HepG2 (cell line): ENCODE results near the gene PARD3. TPM values are rescaled to one million over a fixed set of nuclear protein-coding genes. Genes with fewer than 3 reads are reported as not detected.

Experiments used
- ATAC-seq: fragments of 200-7000 bp; cut with Tn5 transposase; 3 replicates; pipeline ENCODE4 v1.9.1; 2020; ENCODE audit warnings: mild to moderate bottlenecking, moderate library complexity
- BruUV-seq: library from RNA; stranded (reverse); fragments of 400-500 nt; replicated peaks from 2 replicates; lab custom pipeline; 2021; lab: Mats Ljungman, UMichigan
- CTCF ChIA-PET: fragments of 300-600 bp; formaldehyde crosslinking; extraction: SDS; loops from one replicate; lab custom pipeline; 2021; ENCODE audit warnings: low total read pairs, inconsistent platforms, low intra/inter-chr PET ratio; lab: Yijun Ruan, JAX
- POLR2A ChIA-PET: fragments of 350-600 bp; sonication (Branson Sonifier 250); formaldehyde crosslinking; loops from one replicate; lab custom pipeline; 2020; ENCODE audit warnings: antibody characterized with exemption, inconsistent platforms; lab: Yijun Ruan, JAX
- DNase-seq: peaks from one replicate; pipeline ENCODE4 v3.0.0-alpha.2; 2015; ENCODE audit warnings: low spot score
- FAIRE-seq: peaks from 3 replicates; lab custom pipeline; 2011; peaks lifted over from hg19 to GRCh38; lab: Jason Lieb, UNC
- H2AFZ ChIP-seq: one replicate; pipeline ENCODE4 v1.6.1; 2011; ENCODE audit warnings: low read length, inconsistent platforms
- H3K27ac ChIP-seq: fragments of 300-600 bp; 3 replicates; pipeline ENCODE4 v1.8.0; 2011; ENCODE audit warnings: mixed run types, mild to moderate bottlenecking, mixed read lengths, low read length, inconsistent platforms; ENCODE audit not compliant: insufficient read depth; ENCODE audit errors: extremely low read length
- H3K27me3 ChIP-seq, 2 experiments: fragments of 200-600 bp in 1 of 2; 2 replicates in 1 of 2; 3 replicates in 1 of 2; pipeline versions ENCODE4 v1.6.0 to v1.8.0; 2011; ENCODE audit warnings: low read length in 2 of 2, mild to moderate bottlenecking in 2 of 2, moderate library complexity in 2 of 2, inconsistent platforms in 1 of 2; ENCODE audit not compliant: insufficient read depth in 2 of 2, control insufficient read depth in 1 of 2
- H3K36me3 ChIP-seq, 2 experiments: fragments of 200-600 bp in 1 of 2; replicated peaks in 1 of 2; 2 replicates in 1 of 2; 3 replicates in 1 of 2; pipeline versions ENCODE4 v1.5.1 to v1.8.0; 2011; ENCODE audit warnings: low read length in 2 of 2, inconsistent platforms in 1 of 2; ENCODE audit not compliant: insufficient read depth in 2 of 2, control insufficient read depth in 1 of 2
- H3K4me1 ChIP-seq: 2 replicates; pipeline ENCODE4 v1.5.1; 2012; ENCODE audit warnings: low read length, inconsistent platforms; ENCODE audit not compliant: insufficient read depth
- H3K4me2 ChIP-seq: 2 replicates; pipeline ENCODE4 v1.6.0; 2011; ENCODE audit warnings: low read depth, low read length, inconsistent platforms
- H3K4me3 ChIP-seq, 3 experiments: fragments of 200-600 bp in 1 of 3; sonication (generic), shearing (Covaris generic) in 1 of 3; replicated peaks in 1 of 3; 2 replicates each; pipeline ENCODE4 v1.5.1; 2011 to 2016; ENCODE audit warnings: low read length in 3 of 3, inconsistent platforms in 2 of 3, low read depth in 2 of 3, mild to moderate bottlenecking in 2 of 3, control low read depth in 1 of 3, mixed read lengths in 1 of 3; ENCODE audit not compliant: insufficient read depth in 1 of 3
- H3K79me2 ChIP-seq: one replicate; pipeline ENCODE4 v1.6.1; 2011; ENCODE audit warnings: low read length, inconsistent platforms; ENCODE audit not compliant: insufficient read depth
- H3K9ac ChIP-seq: 2 replicates; pipeline ENCODE4 v1.6.0; 2011; ENCODE audit warnings: mild to moderate bottlenecking, low read depth, low read length, inconsistent platforms; ENCODE audit not compliant: insufficient read depth
- H3K9me3 ChIP-seq: 2 replicates; pipeline ENCODE4 v1.5.1; 2012; ENCODE audit warnings: mild to moderate bottlenecking, low read length
- H4K20me1 ChIP-seq: 2 replicates; pipeline ENCODE4 v1.6.0; 2011; ENCODE audit warnings: inconsistent platforms, mild to moderate bottlenecking, low read length, moderate library complexity; ENCODE audit not compliant: insufficient read depth
- FOXK1 ChIP-seq: sonication (generic); formaldehyde crosslinking; IDR thresholded peaks from 2 replicates; pipeline ENCODE4 v1.4.0; 2020; ENCODE audit warnings: low read depth, missing genetic modification reagents, borderline replicate concordance
- IRX3 ChIP-seq: sonication (generic); formaldehyde crosslinking; IDR thresholded peaks from 2 replicates; pipeline ENCODE4 v1.8.1; 2023; ENCODE audit warnings: mild to moderate bottlenecking, low read depth, missing genetic modification reagents, borderline replicate concordance
- NFATC3 ChIP-seq: sonication (generic); formaldehyde crosslinking; IDR thresholded peaks from 2 replicates; pipeline ENCODE4 v1.5.1; 2020; ENCODE audit warnings: mild to moderate bottlenecking, missing genetic modification reagents
- SSRP1 ChIP-seq: IDR thresholded peaks from 2 replicates; pipeline ENCODE4 v1.6.1; 2016; ENCODE audit warnings: control low read depth
- ZNF136 ChIP-seq: sonication (generic); formaldehyde crosslinking; IDR thresholded peaks from 2 replicates; pipeline ENCODE4 v1.8.1; 2022; ENCODE audit warnings: low read depth, mild to moderate bottlenecking, moderate library complexity, missing genetic modification reagents
- ZNF670 ChIP-seq: sonication (generic); formaldehyde crosslinking; IDR thresholded peaks from 2 replicates; pipeline ENCODE4 v1.8.0; 2022; ENCODE audit warnings: mild to moderate bottlenecking, missing genetic modification reagents, borderline replicate concordance
- ZNF672 ChIP-seq: sonication (generic); formaldehyde crosslinking; IDR thresholded peaks from 2 replicates; pipeline ENCODE4 v1.8.1; 2022; ENCODE audit warnings: missing genetic modification reagents
- WGBS: methylation state at CpG from one replicate; pipeline ENCODE4 v1.1.6; 2017; ENCODE audit warnings: low lambda C conversion rate; 5-methylcytosine and 5-hydroxymethylcytosine counted together
- in situ Hi-C: cut with HindIII; loops from 2 replicates; pipeline ENCODE4 v1.10.0; 2017; ENCODE audit warnings: low pct_unique_long_range_greater_than_20kb; ENCODE audit not compliant: extremely low pct_ligation_motif_present
- intact Hi-C: fragments of 100-400 bp; cut with micrococcal nuclease; formaldehyde crosslinking; loops from one replicate; pipeline ENCODE4 v1.10.0; 2022; ENCODE audit not compliant: unreplicated experiment
- polyA plus RNA-seq, 8 experiments: library from polyadenylated mRNA; depleted of rRNA in 3 of 8; stranded (reverse) in 7 of 8; unstranded in 1 of 8; fragments of >200 nt; fragmentation: Illumina TruSeq in 4 of 8; extraction: Trizol in 4 of 8; gene quantifications; 2 replicates each; pipeline versions ENCODE4 v1.2.1 to v1.2.3, GENCODE V29; 2011 to 2016; ENCODE audit warnings: low read depth in 4 of 8, missing spikeins in 1 of 8, mixed read lengths in 1 of 8; ENCODE audit not compliant: insufficient read depth in 1 of 8
- total RNA-seq, 5 experiments: library from RNA; depleted of rRNA; stranded (reverse); fragments of >200 nt; fragmentation: Illumina TruSeq; extraction: Trizol; gene quantifications; 2 replicates each; pipeline ENCODE4 v1.2.3, GENCODE V29; 2016; ENCODE audit warnings: low read depth in 1 of 5
- TF ChIP-seq, protein P1 (sequence below): sonication (generic); formaldehyde crosslinking; IDR thresholded peaks from 2 replicates; pipeline ENCODE4 v1.8.1; 2023; ENCODE audit warnings: mild to moderate bottlenecking, moderate library complexity, missing genetic modification reagents
- TF ChIP-seq, protein P2 (sequence below): sonication (generic); formaldehyde crosslinking; conservative IDR thresholded peaks from 2 replicates; pipeline ENCODE4 v1.8.1; 2023; ENCODE audit warnings: missing genetic modification reagents

Gene PARD3
- total and polyA plus RNA-seq, 2 of the 13 experiments (the other 11 are each of a cell fraction or from before 2014, with no cell fraction given), result 40.9 to 60.0 TPM

DNA sequence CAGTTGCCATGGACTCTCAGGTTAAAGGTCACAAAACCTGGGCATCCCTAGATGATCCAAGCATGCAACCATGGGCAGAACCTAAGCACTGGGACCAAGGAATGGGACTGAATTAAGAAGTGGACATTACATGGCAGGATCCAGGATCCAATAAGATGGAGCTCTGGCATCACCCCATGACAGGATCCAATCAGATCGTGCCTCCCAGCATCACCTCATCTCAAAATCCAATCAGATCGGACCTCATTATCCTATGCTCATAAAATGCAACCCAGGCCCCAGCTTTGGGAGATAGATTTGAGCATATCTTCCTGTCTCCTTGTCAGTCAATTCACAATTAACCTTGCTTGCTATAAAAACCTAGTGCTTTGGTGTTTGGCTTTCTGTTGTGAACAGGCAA lies 616.1 kb downstream of the PARD3 start:
- FAIRE-seq, result no peak
- Histone ChIP-seq H3K79me2 (no peaks in the 10 kb centered on the region), H4K20me1 (no peaks in the 10 kb centered on the region), H3K9me3 (no peaks in the 10 kb centered on the region), H3K4me3 (no peak overlapping the region), H3K9ac (no peak overlapping the region), H3K4me2 (no peak overlapping the region), H3K4me1 (peaks cover 48% of the 10 kb centered on the region), H3K36me3 (no peaks in the 10 kb centered on the region), H3K27ac (no peak overlapping the region), H2AFZ (no peak overlapping the region), H3K27me3 (no peaks in the 10 kb centered on the region)
- ATAC-seq, result no peak
- BruUV-seq, result no TSS peak
- in situ Hi-C loops (no loop called here), intact Hi-C loops (no loop called here)
- ChIA-PET POLR2A (no interaction called here), CTCF (no interaction called here)
- WGBS, result 100% methylated on average over 1 of the region's 2 CpGs
- no peak for DNase-seq
- TF ChIP-seq, protein P1, sequence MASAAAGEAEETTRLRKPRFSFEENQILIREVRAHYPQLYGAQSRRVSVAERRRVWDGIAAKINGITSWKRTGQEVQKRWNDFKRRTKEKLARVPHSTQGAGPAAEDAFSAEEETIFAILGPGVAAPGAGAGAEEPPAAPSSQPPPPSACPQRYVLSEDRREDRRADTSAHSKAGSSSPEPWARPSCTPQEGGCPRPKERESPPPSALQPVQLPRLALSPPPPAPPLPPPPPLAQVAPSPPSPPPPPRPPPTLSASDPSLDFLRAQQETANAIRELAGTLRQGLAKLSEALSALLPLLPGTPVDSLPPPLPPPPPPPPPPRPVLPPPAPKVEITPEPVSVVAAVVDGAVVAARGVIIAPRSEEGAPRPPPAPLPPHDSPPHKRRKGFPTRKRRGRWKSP (CRISPR knock-in tag), result no peak
- TF ChIP-seq ZNF670 (CRISPR knock-in tag), result no peak
- TF ChIP-seq, protein P2, sequence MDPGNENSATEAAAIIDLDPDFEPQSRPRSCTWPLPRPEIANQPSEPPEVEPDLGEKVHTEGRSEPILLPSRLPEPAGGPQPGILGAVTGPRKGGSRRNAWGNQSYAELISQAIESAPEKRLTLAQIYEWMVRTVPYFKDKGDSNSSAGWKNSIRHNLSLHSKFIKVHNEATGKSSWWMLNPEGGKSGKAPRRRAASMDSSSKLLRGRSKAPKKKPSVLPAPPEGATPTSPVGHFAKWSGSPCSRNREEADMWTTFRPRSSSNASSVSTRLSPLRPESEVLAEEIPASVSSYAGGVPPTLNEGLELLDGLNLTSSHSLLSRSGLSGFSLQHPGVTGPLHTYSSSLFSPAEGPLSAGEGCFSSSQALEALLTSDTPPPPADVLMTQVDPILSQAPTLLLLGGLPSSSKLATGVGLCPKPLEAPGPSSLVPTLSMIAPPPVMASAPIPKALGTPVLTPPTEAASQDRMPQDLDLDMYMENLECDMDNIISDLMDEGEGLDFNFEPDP (CRISPR knock-in tag), result no peak
- TF ChIP-seq NFATC3 (CRISPR knock-in tag), result no peak
- no peak for TF ChIP-seq FOXK1 (CRISPR knock-in tag)
- TF ChIP-seq ZNF672, result no peak
- TF ChIP-seq IRX3 (CRISPR knock-in tag), result no peak
- no peak for TF ChIP-seq SSRP1
- TF ChIP-seq ZNF136 (CRISPR knock-in tag), result no peak
